ENCODE results near the gene KLHL18. TPM values are rescaled to one million over a fixed set of nuclear protein-coding genes. Genes with fewer than 3 reads are reported as not detected.
"Not testable (repeated sequence)": the region's sequence is repeated elsewhere in the genome, so short reads cannot be mapped to it uniquely, and the experiment has no call there.

Gene KLHL18
- 10 to 100 TPM; 48.8 to 55.0 (median 52.4) TPM for total RNA-seq

DNA sequence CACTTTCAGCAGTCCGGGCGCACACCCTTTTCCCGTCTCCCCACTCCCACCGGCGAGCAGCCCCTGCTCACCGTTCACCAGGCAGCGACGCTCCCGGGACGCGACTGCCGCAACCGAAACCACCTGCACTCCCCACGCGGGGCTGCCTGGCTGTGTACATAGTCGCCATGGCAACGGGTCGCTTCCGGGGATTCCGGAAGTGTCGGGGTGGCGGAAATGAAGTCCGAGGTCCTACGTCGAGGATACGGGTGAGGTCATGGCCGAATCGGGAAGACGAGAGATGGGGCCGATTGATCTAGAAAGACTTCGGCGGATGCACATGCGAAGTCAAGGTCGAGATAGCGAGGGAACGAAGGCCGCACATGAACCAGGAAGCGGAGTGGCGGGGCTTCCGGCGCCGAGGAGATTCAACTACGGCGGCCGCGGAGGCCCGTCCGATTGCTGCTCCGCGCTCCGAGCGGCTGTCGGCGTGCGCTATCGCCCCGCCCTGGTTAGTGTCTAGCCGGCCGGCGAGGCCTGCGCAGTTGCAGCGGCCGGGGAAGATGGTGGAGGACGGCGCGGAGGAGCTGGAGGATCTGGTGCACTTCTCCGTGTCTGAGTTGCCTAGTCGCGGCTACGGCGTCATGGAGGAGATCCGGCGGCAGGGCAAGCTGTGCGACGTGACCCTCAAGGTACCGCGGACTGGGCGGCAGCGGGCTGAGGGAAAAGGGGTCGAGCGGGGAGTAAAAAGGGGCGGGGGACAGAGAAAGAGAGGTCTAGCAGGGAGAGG, at the start of gene KLHL18, which contains the start of gene KIF9:
KLHL18 (plus strand) TSS at position 521 of the 769 bp plus-strand sequence; CDS start at position 543, 22 bp downstream.
KIF9 (minus strand) TSS at position 376 of the 769 bp plus-strand sequence. CDS start 5,425 bp downstream, outside the sequence.
- no peaks in the 10 kb centered on the region for H3K9me3 Mint-ChIP-seq
- DNase-seq (peak; percentile 95), ATAC-seq (peak; percentile 92 to 94)
- H3K27me3 Mint-ChIP-seq (ENCODE audit: low read depth) = no peaks in the 10 kb centered on the region
- peaks cover 5% of the 10 kb centered on the region for H3K36me3 Mint-ChIP-seq (ENCODE audit: insufficient read depth)
- H3K4me3 Mint-ChIP-seq = peak within 1 kb of the TSS; percentile 100
- peaks cover 39% of the 10 kb centered on the region for H3K4me1 Mint-ChIP-seq (ENCODE audit: low read depth)

DNA sequence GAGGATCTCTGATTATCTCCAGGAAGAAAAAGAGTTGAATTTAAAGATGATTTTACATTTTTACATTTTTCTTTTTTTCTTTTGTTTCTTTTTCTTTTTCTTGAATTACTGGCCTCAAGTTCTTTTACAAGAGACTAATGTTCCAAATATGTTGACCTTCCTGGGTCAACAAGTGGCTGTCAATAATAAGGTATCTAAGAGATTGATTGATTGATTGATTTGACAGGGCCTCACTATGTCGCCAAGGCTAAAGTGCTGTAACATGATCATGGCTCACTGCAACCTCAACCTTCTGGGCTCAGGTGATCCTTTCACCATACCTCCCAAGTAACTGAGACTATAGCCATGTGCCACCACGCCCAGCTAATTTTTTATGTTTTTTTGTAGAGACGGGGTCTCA, 44.7 kb upstream of the KLHL18 start:
- ATAC-seq (no peak), DNase-seq (no peak)
- H3K4me1 Mint-ChIP-seq (ENCODE audit: low read depth) = no peaks in the 10 kb centered on the region
- no peak overlapping the region for H3K4me3 Mint-ChIP-seq
- H3K36me3 Mint-ChIP-seq (ENCODE audit: insufficient read depth) = no peaks in the 10 kb centered on the region
- no peaks in the 10 kb centered on the region for H3K9me3 Mint-ChIP-seq
- H3K27me3 Mint-ChIP-seq (ENCODE audit: low read depth) = no peaks in the 10 kb centered on the region

DNA sequence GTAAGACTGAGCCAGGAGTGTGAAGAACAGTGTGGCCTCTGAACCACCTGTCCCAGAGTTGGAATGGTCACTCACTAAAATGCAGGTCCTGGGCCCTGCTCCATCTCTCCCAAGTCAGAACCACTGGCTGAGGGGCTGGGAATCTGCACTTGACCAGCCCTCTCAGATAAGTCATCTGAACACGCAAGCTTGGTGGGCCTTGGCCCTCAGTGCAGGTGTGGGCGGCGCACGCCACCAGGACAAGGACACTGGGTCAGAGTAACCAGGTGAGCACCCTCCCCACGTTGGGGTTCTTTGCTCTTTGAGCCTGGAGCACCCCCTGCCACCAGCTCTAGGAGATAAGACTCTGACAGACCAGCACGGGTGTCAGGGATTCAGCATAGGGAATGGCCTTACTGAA, 42.8 kb upstream of the KLHL18 start:
- DNase-seq (no peak), ATAC-seq (no peak)
- H3K4me3 Mint-ChIP-seq = no peak overlapping the region
- H3K4me1 Mint-ChIP-seq (ENCODE audit: low read depth) = no peaks in the 10 kb centered on the region
- H3K36me3 Mint-ChIP-seq (ENCODE audit: insufficient read depth) = no peaks in the 10 kb centered on the region
- no peaks in the 10 kb centered on the region for H3K27me3 Mint-ChIP-seq (ENCODE audit: low read depth)
- H3K9me3 Mint-ChIP-seq = no peaks in the 10 kb centered on the region

- Mint-ChIP-seq H3K36me3 (ENCODE audit: insufficient read depth) (no peaks in the 10 kb centered on the region), H3K4me1 (ENCODE audit: low read depth) (no peaks in the 10 kb centered on the region), H3K27me3 (ENCODE audit: low read depth) (no peaks in the 10 kb centered on the region), H3K4me3 (no peak overlapping the region), H3K9me3 (no peaks in the 10 kb centered on the region)
- ATAC-seq = no peak
- no peak for DNase-seq
Measured at GRCh38 chr3:47243419-47244147, 39.2 kb upstream of the KLHL18 start.

- DNase-seq (no peak), ATAC-seq (no peak)
- no peaks in the 10 kb centered on the region for H3K36me3 Mint-ChIP-seq (ENCODE audit: insufficient read depth)
- no peaks in the 10 kb centered on the region for H3K4me1 Mint-ChIP-seq (ENCODE audit: low read depth)
- H3K4me3 Mint-ChIP-seq = no peak overlapping the region
- no peaks in the 10 kb centered on the region for H3K27me3 Mint-ChIP-seq (ENCODE audit: low read depth)
- H3K9me3 Mint-ChIP-seq = no peaks in the 10 kb centered on the region
Measured at GRCh38 chr3:47244531-47245100, 38.1 kb upstream of the KLHL18 start.

DNA sequence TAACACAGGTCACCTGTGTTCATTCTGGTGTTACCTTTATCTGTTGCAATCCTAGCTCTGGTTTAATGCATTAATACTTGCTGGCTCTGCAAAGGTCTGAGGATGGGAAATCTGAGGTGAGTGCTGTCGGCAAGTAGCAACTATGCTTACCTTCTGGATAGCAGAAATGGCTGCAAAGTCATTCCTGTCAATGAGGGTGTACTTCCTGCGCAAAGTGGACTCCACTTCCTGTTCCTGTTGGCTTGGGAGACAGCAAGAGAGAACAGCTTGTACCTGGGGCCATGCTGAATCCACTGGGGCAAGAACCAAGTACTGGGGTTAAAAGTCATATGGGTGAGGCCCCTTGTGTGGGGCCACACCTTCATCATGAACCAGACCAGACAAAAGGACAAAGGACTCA, 37.5 kb upstream of the KLHL18 start:
- Mint-ChIP-seq H3K9me3 (no peaks in the 10 kb centered on the region), H3K27me3 (ENCODE audit: low read depth) (no peaks in the 10 kb centered on the region), H3K4me3 (no peak overlapping the region), H3K36me3 (ENCODE audit: insufficient read depth) (no peaks in the 10 kb centered on the region), H3K4me1 (ENCODE audit: low read depth) (no peaks in the 10 kb centered on the region)
- DNase-seq (no peak), ATAC-seq (no peak)

DNA sequence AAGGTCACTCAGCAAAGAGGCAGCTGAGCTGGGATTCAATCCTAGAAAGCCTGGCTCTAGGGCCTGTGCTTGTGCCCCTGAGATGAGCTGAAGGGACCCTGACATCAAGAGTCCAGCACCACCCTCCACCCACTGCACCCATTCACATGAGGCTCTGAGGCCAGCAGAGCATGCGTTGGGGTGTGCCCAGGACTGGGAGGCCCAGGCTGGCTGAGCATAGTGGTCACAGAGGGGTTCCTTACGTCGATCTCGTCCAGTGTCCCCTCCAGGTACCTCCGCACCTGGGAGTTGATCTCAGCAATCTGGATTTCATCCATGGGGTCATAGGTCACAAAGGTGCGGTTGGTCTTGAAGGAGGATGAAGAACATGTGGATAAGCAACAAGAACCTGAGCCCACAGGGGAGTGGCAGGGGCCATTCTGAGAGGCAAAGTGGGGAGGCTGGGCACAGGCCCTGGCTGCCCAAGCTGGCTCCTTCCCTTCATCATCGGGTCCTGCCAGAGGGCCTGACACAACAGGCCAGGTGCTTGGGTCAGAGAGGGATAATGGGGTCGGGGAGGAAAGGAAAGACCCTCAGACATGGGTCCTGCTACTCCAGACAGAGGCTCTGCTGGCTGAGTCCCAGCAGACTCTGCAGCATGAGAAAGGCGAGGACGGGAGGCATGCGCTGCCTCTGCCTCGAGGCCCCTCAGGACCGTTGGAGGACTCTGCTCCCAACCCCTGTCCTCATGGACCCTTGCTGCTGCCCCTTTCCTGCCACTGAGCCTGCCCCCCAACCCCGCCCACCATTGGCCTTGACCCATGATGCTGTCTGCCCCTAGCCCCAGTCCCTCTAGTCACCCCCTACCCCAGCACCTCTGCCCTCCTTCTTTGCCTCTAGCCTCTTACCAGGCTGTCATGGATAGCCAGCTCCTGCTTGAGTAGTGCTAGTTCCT, 35.3 kb upstream of the KLHL18 start:
- H3K4me1 Mint-ChIP-seq (ENCODE audit: low read depth) = no peaks in the 10 kb centered on the region
- DNase-seq (no peak), ATAC-seq (no peak)
- no peak overlapping the region for H3K4me3 Mint-ChIP-seq
- H3K9me3 Mint-ChIP-seq = no peaks in the 10 kb centered on the region
- no peaks in the 10 kb centered on the region for H3K36me3 Mint-ChIP-seq (ENCODE audit: insufficient read depth)
- H3K27me3 Mint-ChIP-seq (ENCODE audit: low read depth) = no peaks in the 10 kb centered on the region

DNA sequence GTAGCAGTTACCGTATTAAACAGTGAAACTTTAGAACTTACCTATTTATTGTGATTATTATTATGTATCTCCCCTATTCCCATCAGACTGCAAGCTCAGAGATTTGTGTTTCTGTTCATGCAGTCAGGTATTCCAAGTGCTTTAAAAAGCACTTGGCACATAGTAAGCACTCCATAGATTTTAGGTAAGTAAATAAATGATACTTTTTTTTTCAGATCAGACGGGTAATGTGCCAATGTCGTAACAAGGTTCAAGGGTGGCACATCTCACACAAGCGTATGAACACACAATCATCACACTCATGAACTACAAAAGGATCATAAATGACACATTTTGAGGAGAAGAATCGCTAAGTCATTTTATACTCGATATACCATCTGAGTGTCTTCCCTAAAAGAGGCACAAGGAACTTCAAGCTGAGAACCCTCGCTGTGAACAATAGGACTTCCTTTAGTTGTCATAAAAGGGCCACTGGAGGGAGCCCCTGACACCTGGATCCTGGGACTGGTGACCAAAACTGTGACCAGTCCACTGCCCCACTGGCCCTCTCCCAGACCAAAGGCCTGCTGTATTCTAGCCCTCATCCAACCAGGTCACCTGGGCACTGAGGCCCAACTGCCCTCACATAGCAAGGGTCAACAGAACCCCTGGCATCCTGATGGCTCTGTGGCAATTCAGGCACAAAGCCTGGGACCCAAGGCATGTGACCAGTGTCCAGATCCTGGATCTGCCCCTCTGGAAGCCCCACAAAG, 32.3 kb upstream of the KLHL18 start:
- Mint-ChIP-seq H3K27me3 (ENCODE audit: low read depth) (no peaks in the 10 kb centered on the region), H3K4me1 (ENCODE audit: low read depth) (no peaks in the 10 kb centered on the region), H3K4me3 (no peak overlapping the region), H3K9me3 (no peaks in the 10 kb centered on the region), H3K36me3 (ENCODE audit: insufficient read depth) (no peaks in the 10 kb centered on the region)
- DNase-seq (no peak), ATAC-seq (no peak)

DNA sequence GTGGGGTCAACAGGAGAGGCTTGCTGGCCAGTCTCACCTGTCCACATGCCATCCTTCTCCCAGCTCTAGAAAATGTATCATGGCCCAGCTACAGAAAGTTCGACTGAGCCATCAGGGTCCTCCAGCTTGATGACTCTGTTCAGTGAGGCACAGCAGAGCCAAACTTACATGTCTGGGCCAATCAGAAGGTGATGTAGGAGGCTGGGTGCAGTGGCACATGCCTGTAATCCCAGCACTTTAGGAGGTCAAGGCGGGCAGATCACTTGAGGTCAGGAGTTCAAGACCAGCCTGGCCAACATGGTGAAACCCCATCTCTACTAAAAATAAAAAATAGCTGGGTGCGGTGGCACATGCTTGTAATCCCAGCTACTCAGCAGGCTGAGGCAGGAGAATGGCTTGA, 31.7 kb upstream of the KLHL18 start:
- not testable (repeated sequence) for H3K36me3 Mint-ChIP-seq (ENCODE audit: insufficient read depth); H3K4me1 Mint-ChIP-seq (ENCODE audit: low read depth); H3K9me3 Mint-ChIP-seq; DNase-seq; H3K27me3 Mint-ChIP-seq (ENCODE audit: low read depth); H3K4me3 Mint-ChIP-seq; ATAC-seq

- Mint-ChIP-seq H3K36me3 (ENCODE audit: insufficient read depth) (no peaks in the 10 kb centered on the region), H3K9me3 (no peaks in the 10 kb centered on the region), H3K4me1 (ENCODE audit: low read depth) (no peaks in the 10 kb centered on the region), H3K4me3 (no peak overlapping the region), H3K27me3 (ENCODE audit: low read depth) (no peaks in the 10 kb centered on the region)
- ATAC-seq (no peak), DNase-seq (no peak)
Measured at GRCh38 chr3:47251689-47252088, 31.1 kb upstream of the KLHL18 start.

- not testable (repeated sequence) for H3K36me3 Mint-ChIP-seq (ENCODE audit: insufficient read depth); H3K9me3 Mint-ChIP-seq; ATAC-seq; H3K4me3 Mint-ChIP-seq; H3K4me1 Mint-ChIP-seq (ENCODE audit: low read depth); H3K27me3 Mint-ChIP-seq (ENCODE audit: low read depth); DNase-seq
Measured at GRCh38 chr3:47256331-47256730, 26.4 kb upstream of the KLHL18 start.

GRCh38 chr3:47259114-47259513, 23.6 kb upstream of the KLHL18 start:
- no peaks in the 10 kb centered on the region for H3K9me3 Mint-ChIP-seq
- no peak overlapping the region for H3K4me3 Mint-ChIP-seq
- no peaks in the 10 kb centered on the region for H3K4me1 Mint-ChIP-seq (ENCODE audit: low read depth)
- ATAC-seq (no peak), DNase-seq (no peak)
- H3K27me3 Mint-ChIP-seq (ENCODE audit: low read depth) = no peaks in the 10 kb centered on the region
- H3K36me3 Mint-ChIP-seq (ENCODE audit: insufficient read depth) = no peaks in the 10 kb centered on the region

GRCh38 chr3:47260605-47261004, 22.1 kb upstream of the KLHL18 start:
- H3K4me3 Mint-ChIP-seq = no peak overlapping the region
- H3K36me3 Mint-ChIP-seq (ENCODE audit: insufficient read depth) = no peaks in the 10 kb centered on the region

More at GRCh38 chr3:47260605-47261004, 22.1 kb upstream of the KLHL18 start:
- H3K27me3 Mint-ChIP-seq (ENCODE audit: low read depth) = no peaks in the 10 kb centered on the region
- no peaks in the 10 kb centered on the region for H3K4me1 Mint-ChIP-seq (ENCODE audit: low read depth)
- no peaks in the 10 kb centered on the region for H3K9me3 Mint-ChIP-seq
- no peak for ATAC-seq
- DNase-seq = no peak

Data from activated T-cell treated with anti-CD3 and anti-CD28 coated beads, Interleukin-2, amount 50 U/mL, for 4 hours (primary cell).